Prostate gland (tissue), 2 donors: ENCODE measurements around the gene TNFAIP2. TPM values are rescaled to one million over a fixed set of nuclear protein-coding genes. Genes with fewer than 3 reads are reported as not detected.

Source experiments
- DNase-seq: peaks from one replicate; pipeline ENCODE4 v3.0.0-alpha.2; 2019; ENCODE audit warnings: low spot score
- H3K27ac ChIP-seq, 2 donors: fragments of 200-600 bp; sonication (generic); 2 replicates each; pipeline ENCODE4 v1.5.1; 2017 to 2019
- H3K27me3 ChIP-seq: fragments of 200-600 bp; sonication (generic); replicated peaks from 2 replicates; pipeline ENCODE4 v1.5.1; 2019; ENCODE audit not compliant: insufficient read depth
- H3K36me3 ChIP-seq, 2 donors: fragments of 200-600 bp; sonication (generic); 1 replicate in 1 of 2; 2 replicates in 1 of 2; pipeline versions ENCODE4 v1.5.1 to v1.8.1; 2017 to 2019
- H3K4me1 ChIP-seq: fragments of 200-600 bp; sonication (generic); replicated peaks from 2 replicates; pipeline ENCODE4 v1.5.1; 2019
- H3K4me3 ChIP-seq, 2 donors: fragments of 200-600 bp; sonication (generic); 2 replicates each; pipeline ENCODE4 v1.5.1; 2017 to 2019
- H3K9me3 ChIP-seq: fragments of 200-600 bp; sonication (generic); 2 replicates; pipeline ENCODE4 v1.5.1; 2017
- CTCF ChIP-seq, 4 experiments: fragments of 200-600 bp in 2 of 4; fragments of 450-650 bp in 2 of 4; sonication (generic) in 2 of 4; IDR thresholded peaks; 1 replicate in 3 of 4; 2 replicates in 1 of 4; pipeline ENCODE4 v1.5.1; 2016 to 2019; ENCODE audit warnings: antibody characterized with exemption in 4 of 4, mild to moderate bottlenecking in 2 of 4, moderate library complexity in 2 of 4
- POLR2A ChIP-seq: fragments of 450-650 bp; IDR thresholded peaks from one replicate; pipeline ENCODE4 v1.6.1; 2016; ENCODE audit warnings: antibody characterized with exemption, mild to moderate bottlenecking
- POLR2AphosphoS5 ChIP-seq: sonication (generic); formaldehyde crosslinking; IDR thresholded peaks from one replicate; pipeline ENCODE4 v1.6.1; 2017; ENCODE audit warnings: antibody characterized with exemption
- WGBS: methylation state at CpG from one replicate; pipeline ENCODE4 v1.1.5; 2018; 5-methylcytosine and 5-hydroxymethylcytosine counted together
- intact Hi-C: fragments of 100-400 bp; cut with DNase I; formaldehyde crosslinking; loops from one replicate; pipeline ENCODE4 v1.14.2; 2022
- total RNA-seq, 2 donors: library from RNA; depleted of rRNA; stranded (reverse); fragments of >200 nt; gene quantifications; one replicate each; pipeline ENCODE4 v1.1.0, GENCODE V29; 2016

Gene TNFAIP2
- total RNA-seq, 2 donors from 2014 or later = 36.5 to 46.4 TPM

- H3K36me3 ChIP-seq = no peaks in the 10 kb centered on the region
- intact Hi-C loops = no loop called here
- no peak for DNase-seq
- H3K27me3 ChIP-seq = peaks cover 21% of the 10 kb centered on the region
- no peak for TF ChIP-seq POLR2A
- no peaks in the 10 kb centered on the region for H3K4me1 ChIP-seq
- no peak overlapping the region for H3K4me3 ChIP-seq
- no peak overlapping the region for H3K27ac ChIP-seq
- 80% methylated on average over 20 of the region's 31 CpGs for WGBS
- H3K9me3 ChIP-seq = no peaks in the 10 kb centered on the region
These were observed 25.0 kb upstream of the TNFAIP2 start for GRCh38 chr14:103097994-103098957.

- TF ChIP-seq CTCF (IDR thresholded peaks at IDR 0.05) (no peak), POLR2AphosphoS5 (no peak), POLR2A (no peak)
- Histone ChIP-seq H3K4me1 (no peaks in the 10 kb centered on the region), H3K27ac (no peak overlapping the region), H3K27me3 (peaks cover 26% of the 10 kb centered on the region), H3K9me3 (no peaks in the 10 kb centered on the region), H3K36me3 (no peaks in the 10 kb centered on the region), H3K4me3 (no peak overlapping the region)
- DNase-seq = no peak
- intact Hi-C loops = no loop called here
- 66% methylated on average over 11 of the region's 12 CpGs for WGBS
These were observed 24.1 kb upstream of the TNFAIP2 start for GRCh38 chr14:103099081-103099732.

- no peak for TF ChIP-seq POLR2AphosphoS5
- no peak for TF ChIP-seq CTCF (IDR thresholded peaks at IDR 0.05)
- no peak for TF ChIP-seq POLR2A
- no peak overlapping the region for H3K27ac ChIP-seq
- H3K36me3 ChIP-seq = no peaks in the 10 kb centered on the region
- H3K27me3 ChIP-seq = peaks cover 28% of the 10 kb centered on the region
- no peaks in the 10 kb centered on the region for H3K9me3 ChIP-seq
- peaks cover 3% of the 10 kb centered on the region for H3K4me1 ChIP-seq
- no peak overlapping the region for H3K4me3 ChIP-seq
- intact Hi-C loops = no loop called here
- no peak for DNase-seq
- 76% methylated on average over 6 of the region's 8 CpGs for WGBS
These were observed 23.5 kb upstream of the TNFAIP2 start for GRCh38 chr14:103099733-103100280.

- intact Hi-C loops = no loop called here
- no peaks in the 10 kb centered on the region for H3K9me3 ChIP-seq
- no peak overlapping the region for H3K27ac ChIP-seq
- DNase-seq = no peak
- no peak for TF ChIP-seq POLR2AphosphoS5
- TF ChIP-seq CTCF (IDR thresholded peaks at IDR 0.05) = no peak
- TF ChIP-seq POLR2A = no peak
- peaks cover 4% of the 10 kb centered on the region for H3K4me1 ChIP-seq
- WGBS = 83% methylated on average over 25 of the region's 25 CpGs
- H3K36me3 ChIP-seq = no peaks in the 10 kb centered on the region
- H3K27me3 ChIP-seq = peaks cover 28% of the 10 kb centered on the region
- H3K4me3 ChIP-seq = no peak overlapping the region
These were observed 22.8 kb upstream of the TNFAIP2 start for GRCh38 chr14:103100281-103101121.
